HCT116 (cell line): ENCODE data around the gene EPHX1.

ENCODE experiments used
- CTCF ChIP-seq, 3 experiments: fragments of 200-600 bp in 1 of 3; sonication (generic) in 1 of 3; IDR thresholded peaks in 2 of 3; conservative IDR thresholded peaks in 1 of 3; 2 replicates each; pipeline ENCODE4 v1.5.1; 2012 to 2017; ENCODE audit warnings: low read depth in 2 of 3, low read length in 2 of 3, antibody characterized with exemption in 1 of 3, borderline replicate concordance in 1 of 3, control low read depth in 1 of 3, mild to moderate bottlenecking in 1 of 3, mixed read lengths in 1 of 3, mixed run types in 1 of 3, moderate library complexity in 1 of 3; ENCODE audit not compliant: insufficient read depth in 1 of 3
- POLR2AphosphoS5 ChIP-seq: IDR thresholded peaks from 2 replicates; pipeline ENCODE4 v1.6.1; 2011; ENCODE audit warnings: mild to moderate bottlenecking, low read depth, low read length, moderate library complexity
- RAD21 ChIP-seq: IDR thresholded peaks from 2 replicates; pipeline ENCODE4 v1.6.1; 2012; ENCODE audit warnings: low read depth, mild to moderate bottlenecking

- TF ChIP-seq RAD21: no peak
- TF ChIP-seq POLR2AphosphoS5: no peak
- no peak for TF ChIP-seq CTCF (IDR thresholded peaks at IDR 0.05 in 2 of 3, conservative IDR thresholded peaks at IDR 0.05 in 1 of 3; ENCODE audit: borderline replicate concordance in 1 of 3, insufficient read depth in 1 of 3, low read depth in 2 of 3, low read length in 2 of 3)
Observed at GRCh38 chr1:225814381-225814780, 4.5 kb downstream of the EPHX1 start.
